Measurements from ENCODE around the gene NGRN. TPM values are rescaled to one million over a fixed set of nuclear protein-coding genes. Genes with fewer than 3 reads are reported as not detected.

Gene NGRN
- polyA plus RNA-seq, 1 of the 3 experiments (the other 2 are of a cell fraction): 48.2 TPM

- TF ChIP-seq POLR2AphosphoS5 (IDR thresholded peaks at IDR 0.05; ENCODE audit: low read depth, low read length) (no peak), GABPA (IDR thresholded peaks at IDR 0.05; ENCODE audit: low read depth) (no peak)
These were observed 44.1 kb upstream of the NGRN start (continued) for GRCh38 chr15:90221246-90221900.

GRCh38 chr15:90222547-90222946 is 42.9 kb upstream of the NGRN start:
- Histone ChIP-seq H3K4me3 (ENCODE audit: low read depth in 2 of 2, low read length in 1 of 2) (no peak overlapping the region), H3K27me3 (ENCODE audit: insufficient read depth) (no peaks in the 10 kb centered on the region), H3K9me3 (no peaks in the 10 kb centered on the region), H2AFZ (ENCODE audit: low read depth) (no peak overlapping the region), H3K4me1 (ENCODE audit: control insufficient read depth in 1 of 2, insufficient read depth in 2 of 2, low read depth in 1 of 2, low read length in 1 of 2) (peaks cover 0 to 11% of the 10 kb centered on the region in 2 experiments; a peak in 1 of 4 replicates), H3F3A (replicated peaks; ENCODE audit: insufficient read depth) (no peaks in the 10 kb centered on the region), H3K36me3 (replicated peaks in 1 of 2; ENCODE audit: control insufficient read depth in 1 of 2, insufficient read depth in 2 of 2, low read length in 1 of 2) (peaks cover 4 to 36% of the 10 kb centered on the region in 2 experiments), H3K9me2 (no peaks in the 10 kb centered on the region), H3K27ac (ENCODE audit: low read depth in 2 of 2, low read length in 1 of 2) (no peak overlapping the region), H3K4me2 (no peak overlapping the region), H3K9ac (no peak overlapping the region), H4K20me1 (ENCODE audit: insufficient read depth) (no peaks in the 10 kb centered on the region), H3K79me2 (ENCODE audit: insufficient read depth) (no peaks in the 10 kb centered on the region)
- WGBS (ENCODE audit: low lambda C conversion rate): 84% methylated on average over 2 of the region's 2 CpGs
- ChIA-PET CTCF (interaction anchor here (1.6 to 3.3 kb wide), 8 partner anchors 10 to 80 kb away, joined by 3 to 37 read pairs (median 20); partner anchors contain the start of genes CIB1, GDPGP1 and SEMA4B), POLR2A (no interaction called here)
- DNase-seq: no peak
- TF ChIP-seq CHD2 (IDR thresholded peaks at IDR 0.05; ENCODE audit: low read length, partially characterized antibody): no peak
- no peak for TF ChIP-seq RCOR1 (IDR thresholded peaks at IDR 0.05; ENCODE audit: low read length)
- no peak for TF ChIP-seq USF2 (IDR thresholded peaks at IDR 0.05; ENCODE audit: borderline replicate concordance, low read depth, low read length)
- TF ChIP-seq CTCF (IDR thresholded peaks at IDR 0.05): no peak

GRCh38 chr15:90223441-90224165 is 41.9 kb upstream of the NGRN start:
- Histone ChIP-seq H3K9ac (no peak overlapping the region), H3K4me1 (ENCODE audit: control insufficient read depth in 1 of 2, insufficient read depth in 2 of 2, low read depth in 1 of 2, low read length in 1 of 2) (peaks cover 0 to 11% of the 10 kb centered on the region in 2 experiments; a peak in 1 of 4 replicates), H3K4me2 (no peak overlapping the region), H3K4me3 (ENCODE audit: low read depth in 2 of 2, low read length in 1 of 2) (no peak overlapping the region), H4K20me1 (ENCODE audit: insufficient read depth) (no peaks in the 10 kb centered on the region), H2AFZ (ENCODE audit: low read depth) (no peak overlapping the region), H3F3A (replicated peaks; ENCODE audit: insufficient read depth) (no peaks in the 10 kb centered on the region), H3K27me3 (ENCODE audit: insufficient read depth) (no peaks in the 10 kb centered on the region), H3K9me3 (no peaks in the 10 kb centered on the region), H3K27ac (ENCODE audit: low read depth in 2 of 2, low read length in 1 of 2) (no peak overlapping the region), H3K36me3 (replicated peaks in 1 of 2; ENCODE audit: control insufficient read depth in 1 of 2, insufficient read depth in 2 of 2, low read length in 1 of 2) (peaks cover 4 to 41% of the 10 kb centered on the region in 2 experiments), H3K9me2 (no peaks in the 10 kb centered on the region), H3K79me2 (ENCODE audit: insufficient read depth) (no peaks in the 10 kb centered on the region)
- DNase-seq: no peak
- ChIA-PET POLR2A (no interaction called here), CTCF (interaction anchor here (1.3 kb wide), 1 partner anchor 9 kb away, joined by 3 read pairs; no protein-coding TSS in a partner anchor)
- WGBS (ENCODE audit: low lambda C conversion rate): 96% methylated on average over 18 of the region's 22 CpGs
- TF ChIP-seq ELF1 (IDR thresholded peaks at IDR 0.05): no peak
- no peak for TF ChIP-seq POLR2AphosphoS5 (IDR thresholded peaks at IDR 0.05; ENCODE audit: low read depth, low read length)
- TF ChIP-seq MXI1 (IDR thresholded peaks at IDR 0.05; ENCODE audit: low read depth, low read length): no peak
- TF ChIP-seq GABPA (IDR thresholded peaks at IDR 0.05; ENCODE audit: low read depth): no peak
- no peak for TF ChIP-seq CTCF (IDR thresholded peaks at IDR 0.05)
- no peak for TF ChIP-seq GATA2 (CRISPR knock-in tag; IDR thresholded peaks at IDR 0.05)
